HEK293 (cell line): ENCODE data around the gene SNRPD2.

ENCODE experiments used
- BCL11B ChIP-seq: fragments of 450-650 bp; formaldehyde crosslinking; IDR thresholded peaks from 2 replicates; pipeline ENCODE4 v1.5.1; 2016; ENCODE audit warnings: low read depth, missing biosample characterization, missing genetic modification characterization
- ELK4 ChIP-seq: IDR thresholded peaks from 2 replicates; pipeline ENCODE4 v1.6.1; 2011; ENCODE audit warnings: mild to moderate bottlenecking, low read depth, low read length, borderline replicate concordance
- KLF10 ChIP-seq: fragments of 450-650 bp; IDR thresholded peaks from 2 replicates; pipeline ENCODE4 v1.5.1; 2018; ENCODE audit warnings: missing biosample characterization, mild to moderate bottlenecking, missing genetic modification characterization
- KLF9 ChIP-seq: fragments of 450-650 bp; formaldehyde crosslinking; IDR thresholded peaks from 2 replicates; pipeline ENCODE4 v1.5.1; 2016; ENCODE audit warnings: missing biosample characterization, missing genetic modification characterization, low read depth
- MZF1 ChIP-seq: fragments of 450-650 bp; formaldehyde crosslinking; IDR thresholded peaks from 2 replicates; pipeline ENCODE4 v1.5.1; 2017; ENCODE audit warnings: missing biosample characterization, missing genetic modification characterization, borderline replicate concordance
- OVOL3 ChIP-seq: fragments of 450-650 bp; formaldehyde crosslinking; IDR thresholded peaks from 2 replicates; pipeline ENCODE4 v1.5.1; 2016; ENCODE audit warnings: missing biosample characterization, missing genetic modification characterization
- PBX3 ChIP-seq: sonication (generic); formaldehyde crosslinking; IDR thresholded peaks from 2 replicates; pipeline ENCODE4 v1.8.1; 2022; ENCODE audit warnings: mild to moderate bottlenecking, moderate library complexity, missing genetic modification reagents
- PRDM1 ChIP-seq: fragments of 450-650 bp; formaldehyde crosslinking; IDR thresholded peaks from 2 replicates; pipeline ENCODE4; 2016; ENCODE audit warnings: missing biosample characterization, missing genetic modification characterization
- PRDM10 ChIP-seq: fragments of 450-650 bp; formaldehyde crosslinking; IDR thresholded peaks from 2 replicates; pipeline ENCODE4 v1.5.1; 2016; ENCODE audit warnings: missing biosample characterization, missing genetic modification characterization
- SCRT1 ChIP-seq: fragments of 450-650 bp; formaldehyde crosslinking; IDR thresholded peaks from 2 replicates; pipeline ENCODE4 v1.5.1; 2016; ENCODE audit warnings: missing biosample characterization, missing genetic modification characterization, borderline replicate concordance
- SP7 ChIP-seq: fragments of 450-650 bp; formaldehyde crosslinking; IDR thresholded peaks from 2 replicates; pipeline ENCODE4 v1.5.1; 2016; ENCODE audit warnings: missing biosample characterization, missing genetic modification characterization
- YY2 ChIP-seq: fragments of 450-650 bp; formaldehyde crosslinking; IDR thresholded peaks from 2 replicates; pipeline ENCODE4 v1.5.1; 2016; ENCODE audit warnings: missing biosample characterization, missing genetic modification characterization
- ZBTB1 ChIP-seq: fragments of 450-650 bp; formaldehyde crosslinking; IDR thresholded peaks from 2 replicates; pipeline ENCODE4 v1.5.1; 2016; ENCODE audit warnings: missing biosample characterization, missing genetic modification characterization
- ZBTB11 ChIP-seq: fragments of 450-650 bp; formaldehyde crosslinking; conservative IDR thresholded peaks from 2 replicates; pipeline ENCODE4 v1.5.1; 2016; ENCODE audit warnings: low read depth, missing biosample characterization, missing genetic modification characterization
- ZFP41 ChIP-seq: fragments of 450-650 bp; formaldehyde crosslinking; IDR thresholded peaks from 2 replicates; pipeline ENCODE4 v1.5.1; 2016; ENCODE audit warnings: missing biosample characterization, missing genetic modification characterization, borderline replicate concordance
- ZNF2 ChIP-seq: fragments of 450-650 bp; formaldehyde crosslinking; IDR thresholded peaks from 2 replicates; pipeline ENCODE4 v1.5.1; 2016; ENCODE audit warnings: missing biosample characterization, missing genetic modification characterization
- ZNF211 ChIP-seq: fragments of 450-650 bp; formaldehyde crosslinking; IDR thresholded peaks from 2 replicates; pipeline ENCODE4 v1.5.1; 2016; ENCODE audit warnings: low read depth, missing biosample characterization, missing genetic modification characterization
- ZNF248 ChIP-seq: fragments of 450-650 bp; formaldehyde crosslinking; IDR thresholded peaks from 2 replicates; pipeline ENCODE4 v1.5.1; 2017; ENCODE audit warnings: missing biosample characterization, missing genetic modification characterization
- ZNF366 ChIP-seq: fragments of 450-650 bp; formaldehyde crosslinking; conservative IDR thresholded peaks from 2 replicates; pipeline ENCODE4 v1.5.1; 2016; ENCODE audit warnings: missing biosample characterization, missing genetic modification characterization
- ZNF404 ChIP-seq: fragments of 450-650 bp; formaldehyde crosslinking; IDR thresholded peaks from 2 replicates; pipeline ENCODE4 v1.5.1; 2017; ENCODE audit warnings: missing biosample characterization, missing genetic modification characterization
- ZNF488 ChIP-seq: fragments of 450-650 bp; formaldehyde crosslinking; IDR thresholded peaks from 2 replicates; pipeline ENCODE4 v1.5.1; 2016; ENCODE audit warnings: missing biosample characterization, missing genetic modification characterization
- ZNF560 ChIP-seq: fragments of 450-650 bp; formaldehyde crosslinking; IDR thresholded peaks from 2 replicates; pipeline ENCODE4 v1.5.1; 2017; ENCODE audit warnings: missing biosample characterization, missing genetic modification characterization, borderline replicate concordance
- ZNF561 ChIP-seq: fragments of 450-650 bp; IDR thresholded peaks from 2 replicates; pipeline ENCODE4 v1.5.1; 2018; ENCODE audit warnings: missing biosample characterization, missing genetic modification characterization, borderline replicate concordance
- ZNF621 ChIP-seq: fragments of 450-650 bp; formaldehyde crosslinking; IDR thresholded peaks from 2 replicates; pipeline ENCODE4 v1.5.1; 2017; ENCODE audit warnings: missing biosample characterization, missing genetic modification characterization
- ZNF626 ChIP-seq: fragments of 450-650 bp; sonication (Bioruptor Pico); formaldehyde crosslinking; IDR thresholded peaks from 2 replicates; pipeline ENCODE4 v1.5.1; 2018; ENCODE audit warnings: missing biosample characterization, missing genetic modification characterization, inconsistent platforms
- ZNF629 ChIP-seq: fragments of 450-650 bp; formaldehyde crosslinking; IDR thresholded peaks from 2 replicates; pipeline ENCODE4 v1.5.1; 2017; ENCODE audit warnings: missing biosample characterization, missing genetic modification characterization
- ZNF645 ChIP-seq: fragments of 450-650 bp; formaldehyde crosslinking; IDR thresholded peaks from 2 replicates; pipeline ENCODE4; 2016; ENCODE audit warnings: missing biosample characterization, missing genetic modification characterization
- ZNF654 ChIP-seq: fragments of 450-650 bp; formaldehyde crosslinking; IDR thresholded peaks from 2 replicates; pipeline ENCODE4 v1.5.1; 2016; ENCODE audit warnings: low read depth, missing biosample characterization, missing genetic modification characterization
- ZSCAN30 ChIP-seq: fragments of 450-650 bp; IDR thresholded peaks from 2 replicates; pipeline ENCODE4 v1.5.1; 2018; ENCODE audit warnings: missing biosample characterization, mild to moderate bottlenecking, missing genetic modification characterization, moderate library complexity

Gene SNRPD2

GRCh38 chr19:45638930-45639729, 52.6 kb downstream of the SNRPD2 start, which contains the start of gene EML2 (continued):
- TF ChIP-seq PBX3 (no peak), ZNF626 (tag by site-specific recombination) (no peak), ZNF488 (no peak), ZNF211 (tag by site-specific recombination) (no peak), ZNF654 (tag by site-specific recombination) (no peak), KLF10 (tag by site-specific recombination) (peak; percentile 98), ZSCAN30 (no peak), ZBTB1 (no peak), ZNF2 (tag by site-specific recombination) (peak; percentile 57; the same call in 1 of the 2 replicates), OVOL3 (tag by site-specific recombination) (no peak), SP7 (tag by site-specific recombination) (peak; percentile 40; the same call in 1 of the 2 replicates), ZNF366 (0 out of 2 replicates have a peak, but pooled peaks have one; percentile 19), ZNF560 (tag by site-specific recombination) (no peak), BCL11B (tag by site-specific recombination) (no peak), ZNF561 (tag by site-specific recombination) (0 out of 2 replicates have a peak, but pooled peaks have one; percentile 76), ELK4 (no peak), MZF1 (tag by site-specific recombination) (no peak), ZNF621 (no peak), ZNF645 (tag by site-specific recombination) (no peak), PRDM10 (tag by site-specific recombination) (peak; percentile 78), ZNF629 (tag by site-specific recombination) (no peak), SCRT1 (tag by site-specific recombination) (no peak), ZFP41 (tag by site-specific recombination) (no peak), ZBTB11 (tag by site-specific recombination) (peak; percentile 50; the same call in 1 of the 2 replicates), PRDM1 (tag by site-specific recombination) (no peak), KLF9 (tag by site-specific recombination) (peak; percentile 93), ZNF404 (tag by site-specific recombination) (no peak), ZNF248 (tag by site-specific recombination) (no peak), YY2 (no peak)
